LNCaP clone FGC (cell line): ENCODE results near the gene ITPKC.

Experiments
- DNase-seq: peaks from one replicate; pipeline ENCODE4 v3.0.0-alpha.2; 2011; ENCODE audit warnings: low read depth
- H3K4me3 ChIP-seq: 2 replicates; pipeline ENCODE4 v1.5.1; 2011; ENCODE audit warnings: mild to moderate bottlenecking, low read depth, low read length, control low read depth
- TF ChIP-seq, protein P1 (sequence below): IDR thresholded peaks from 2 replicates; pipeline ENCODE4 v1.5.1; 2012; ENCODE audit warnings: mild to moderate bottlenecking; ENCODE audit not compliant: control insufficient read depth, insufficient read depth; ENCODE audit errors: extremely low read depth

The ITPKC gene

GRCh38 chr19:40743926-40744325 is 27.0 kb downstream of the ITPKC start:
- no peak overlapping the region for H3K4me3 ChIP-seq
- TF ChIP-seq, protein P1, sequence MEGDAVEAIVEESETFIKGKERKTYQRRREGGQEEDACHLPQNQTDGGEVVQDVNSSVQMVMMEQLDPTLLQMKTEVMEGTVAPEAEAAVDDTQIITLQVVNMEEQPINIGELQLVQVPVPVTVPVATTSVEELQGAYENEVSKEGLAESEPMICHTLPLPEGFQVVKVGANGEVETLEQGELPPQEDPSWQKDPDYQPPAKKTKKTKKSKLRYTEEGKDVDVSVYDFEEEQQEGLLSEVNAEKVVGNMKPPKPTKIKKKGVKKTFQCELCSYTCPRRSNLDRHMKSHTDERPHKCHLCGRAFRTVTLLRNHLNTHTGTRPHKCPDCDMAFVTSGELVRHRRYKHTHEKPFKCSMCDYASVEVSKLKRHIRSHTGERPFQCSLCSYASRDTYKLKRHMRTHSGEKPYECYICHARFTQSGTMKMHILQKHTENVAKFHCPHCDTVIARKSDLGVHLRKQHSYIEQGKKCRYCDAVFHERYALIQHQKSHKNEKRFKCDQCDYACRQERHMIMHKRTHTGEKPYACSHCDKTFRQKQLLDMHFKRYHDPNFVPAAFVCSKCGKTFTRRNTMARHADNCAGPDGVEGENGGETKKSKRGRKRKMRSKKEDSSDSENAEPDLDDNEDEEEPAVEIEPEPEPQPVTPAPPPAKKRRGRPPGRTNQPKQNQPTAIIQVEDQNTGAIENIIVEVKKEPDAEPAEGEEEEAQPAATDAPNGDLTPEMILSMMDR = no peak

GRCh38 chr19:40744554-40745401 is 27.9 kb downstream of the ITPKC start:
- no peak overlapping the region for H3K4me3 ChIP-seq
- TF ChIP-seq, protein P1 = no peak
- no peak for DNase-seq

More at GRCh38 chr19:40743926-40744325, 27.0 kb downstream of the ITPKC start:
- no peak for DNase-seq

GRCh38 chr19:40745402-40745780 is 28.5 kb downstream of the ITPKC start:
- TF ChIP-seq, protein P1 = no peak
- DNase-seq = no peak
- no peak overlapping the region for H3K4me3 ChIP-seq

DNA sequence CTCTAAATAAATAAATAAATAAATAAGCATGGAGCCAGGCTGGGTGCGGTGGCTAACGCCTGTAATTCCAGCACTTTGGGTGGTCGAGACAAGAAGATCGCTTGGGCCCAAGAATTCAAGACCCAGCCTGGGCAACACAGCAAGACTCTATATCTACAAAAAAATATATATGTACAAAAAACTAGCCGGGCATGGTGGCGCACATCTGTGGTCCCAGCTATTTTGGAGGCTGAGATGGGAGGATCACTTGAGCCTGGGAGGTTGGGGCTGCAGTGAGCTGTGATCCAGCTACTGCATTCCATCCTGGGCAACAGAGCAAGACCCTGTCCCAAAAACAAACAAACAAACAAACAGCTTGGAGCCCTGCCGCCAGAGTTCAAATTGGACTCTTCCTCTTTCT is 30.6 kb downstream of the ITPKC start:
- no peak for DNase-seq
- no peak overlapping the region for H3K4me3 ChIP-seq
- TF ChIP-seq, protein P1 = no peak

- DNase-seq = peak; percentile 95
- peak within 1 kb of the TSS; percentile 83 for H3K4me3 ChIP-seq
- TF ChIP-seq, protein P1 = no peak
These were observed 33.4 kb downstream of the ITPKC start, which contains the start of gene ACTMAP for GRCh38 chr19:40750058-40750873. Gene ACTMAP (minus strand): TSS chr19:40750477. CDS start chr19:40749803, 674 bp downstream.

- peak within 1 kb of the TSS; percentile 83 for H3K4me3 ChIP-seq
- DNase-seq = peak; percentile 85
- TF ChIP-seq, protein P1 = no peak
These were observed 34.1 kb downstream of the ITPKC start, which contains the start of gene SNRPA for GRCh38 chr19:40750874-40751537. Gene SNRPA (plus strand): TSS chr19:40751203. CDS start chr19:40751409, 206 bp downstream.
